Thyroid gland (tissue), 4 donors: ENCODE results near the gene RADIL. TPM values are rescaled to one million over a fixed set of nuclear protein-coding genes. Genes with fewer than 3 reads are reported as not detected.

ENCODE experiments used
- DNase-seq, 2 donors: peaks; one replicate each; pipeline ENCODE4 v3.0.0-alpha.2; 2019
- H3K27ac ChIP-seq, 3 donors: fragments of 200-600 bp; sonication (generic); 1 replicate in 2 of 3; 2 replicates in 1 of 3; pipeline ENCODE4 v1.5.1; 2016 to 2019; ENCODE audit warnings: mild to moderate bottlenecking in 1 of 3, moderate library complexity in 1 of 3
- H3K27me3 ChIP-seq: fragments of 200-600 bp; sonication (generic); one replicate; pipeline ENCODE4 v1.5.1; 2019
- H3K36me3 ChIP-seq, 2 donors: fragments of 200-600 bp; sonication (generic); one replicate each; pipeline ENCODE4 v1.5.1; 2016 to 2019
- H3K4me1 ChIP-seq, 2 donors: fragments of 200-600 bp; sonication (generic); one replicate each; pipeline ENCODE4 v1.5.1; 2017 to 2019
- H3K4me3 ChIP-seq, 3 donors: fragments of 200-600 bp; sonication (generic); replicated peaks in 1 of 3; 1 replicate in 2 of 3; 2 replicates in 1 of 3; pipeline ENCODE4 v1.5.1; 2016; ENCODE audit warnings: mild to moderate bottlenecking in 1 of 3
- H3K9me3 ChIP-seq: fragments of 200-600 bp; sonication (generic); one replicate; pipeline ENCODE4 v1.5.1; 2017
- CTCF ChIP-seq, 6 experiments: fragments of 200-600 bp in 3 of 6; fragments of 450-650 bp in 3 of 6; sonication (generic) in 3 of 6; IDR thresholded peaks; one replicate each; pipeline ENCODE4 v1.5.1; 2016 to 2019; ENCODE audit warnings: antibody characterized with exemption in 6 of 6, mild to moderate bottlenecking in 2 of 6, inconsistent platforms in 1 of 6, moderate library complexity in 1 of 6
- POLR2A ChIP-seq, 2 donors: fragments of 450-650 bp; IDR thresholded peaks; one replicate each; pipeline ENCODE4 v1.6.1; 2017; ENCODE audit warnings: antibody characterized with exemption in 2 of 2, mild to moderate bottlenecking in 2 of 2, moderate library complexity in 1 of 2
- WGBS, 2 donors: methylation state at CpG; one replicate each; pipeline ENCODE4 v1.1.5; 2017; 5-methylcytosine and 5-hydroxymethylcytosine counted together
- intact Hi-C: fragments of 100-400 bp; cut with DNase I; formaldehyde crosslinking; loops from one replicate; pipeline ENCODE4 v1.15.1; 2023
- total RNA-seq, 4 donors: library from RNA; depleted of rRNA; stranded (reverse); fragments of >200 nt; gene quantifications; one replicate each; pipeline ENCODE4 v1.2.3, GENCODE V29; 2016

Gene RADIL
- total RNA-seq, 4 donors from 2014 or later, result 4.9 to 11.1 (median 7.1) TPM

GRCh38 chr7:4837803-4838625 is 45.5 kb downstream of the RADIL start:
- H3K4me1 ChIP-seq, result no peaks in the 10 kb centered on the region
- H3K27ac ChIP-seq, result no peak overlapping the region
- TF ChIP-seq POLR2A (IDR thresholded peaks at IDR 0.05), result no peak
- no peaks in the 10 kb centered on the region for H3K36me3 ChIP-seq
- 66 to 79% methylated on average over 19 of the region's 30 CpGs for WGBS, 2 donors
- DNase-seq, result no peak
- H3K4me3 ChIP-seq, result no peak overlapping the region
- no peaks in the 10 kb centered on the region for H3K27me3 ChIP-seq
- intact Hi-C loops, result no loop called here
- H3K9me3 ChIP-seq, result no peaks in the 10 kb centered on the region

- no peaks in the 10 kb centered on the region for H3K27me3 ChIP-seq
- DNase-seq, result no peak
- no peak overlapping the region for H3K4me3 ChIP-seq
- WGBS, 2 donors, result 69 to 91% methylated on average over 8 to 19 of the region's 22 CpGs
- no peaks in the 10 kb centered on the region for H3K9me3 ChIP-seq
- no peaks in the 10 kb centered on the region for H3K36me3 ChIP-seq
- H3K4me1 ChIP-seq, result no peaks in the 10 kb centered on the region
- intact Hi-C loops, result no loop called here
- TF ChIP-seq CTCF (IDR thresholded peaks at IDR 0.05) (no peak), POLR2A (IDR thresholded peaks at IDR 0.05) (no peak)
- H3K27ac ChIP-seq, result no peak overlapping the region
These were observed 46.3 kb downstream of the RADIL start for GRCh38 chr7:4837041-4837802.

- no peak for DNase-seq
- TF ChIP-seq CTCF (IDR thresholded peaks at IDR 0.05) (no peak), POLR2A (IDR thresholded peaks at IDR 0.05) (no peak)
- H3K36me3 ChIP-seq, result no peaks in the 10 kb centered on the region
These were observed 47.3 kb downstream of the RADIL start for GRCh38 chr7:4836206-4836661.

GRCh38 chr7:4835398-4836205 is 47.9 kb downstream of the RADIL start:
- H3K36me3 ChIP-seq, result no peaks in the 10 kb centered on the region
- intact Hi-C loops, result no loop called here
- no peak for DNase-seq
- WGBS, 2 donors, result 95% methylated on average over 21 to 26 of the region's 28 CpGs
- H3K27ac ChIP-seq, result no peak overlapping the region
- H3K27me3 ChIP-seq, result no peaks in the 10 kb centered on the region
- no peaks in the 10 kb centered on the region for H3K4me1 ChIP-seq
- no peak overlapping the region for H3K4me3 ChIP-seq
- TF ChIP-seq CTCF (IDR thresholded peaks at IDR 0.05) (no peak), POLR2A (IDR thresholded peaks at IDR 0.05) (no peak)
- no peaks in the 10 kb centered on the region for H3K9me3 ChIP-seq

More at GRCh38 chr7:4836206-4836661, 47.3 kb downstream of the RADIL start:
- Histone ChIP-seq H3K4me3 (no peak overlapping the region), H3K27ac (no peak overlapping the region), H3K9me3 (no peaks in the 10 kb centered on the region), H3K27me3 (no peaks in the 10 kb centered on the region), H3K4me1 (no peaks in the 10 kb centered on the region)
- intact Hi-C loops, result no loop called here
- WGBS, 2 donors, result 95 to 100% methylated on average over 5 to 30 of the region's 30 CpGs
